ENCODE data around the gene HHATL. TPM values are rescaled to one million over a fixed set of nuclear protein-coding genes. Genes with fewer than 3 reads are reported as not detected.

HHATL gene
- total RNA-seq, 2 donors from 2014 or later: 1.9 to 5.5 TPM

- DNase-seq (ENCODE audit: low spot score): no peak
- intact Hi-C loops (cut with DNase I): loop anchor here (5.0 kb wide), 1 partner anchor 239 kb away; the partner anchor contains the start of gene VIPR1
- Histone ChIP-seq H3K4me1 (replicated peaks) (peaks cover 11% of the 10 kb centered on the region), H3K36me3 (no peaks in the 10 kb centered on the region), H3K27ac (no peak overlapping the region), H3K4me3 (no peak overlapping the region), H3K27me3 (replicated peaks; ENCODE audit: insufficient read depth) (no peaks in the 10 kb centered on the region), H3K9me3 (no peaks in the 10 kb centered on the region)
- no peak for TF ChIP-seq POLR2A (IDR thresholded peaks at IDR 0.05)
- no peak for TF ChIP-seq CTCF (IDR thresholded peaks at IDR 0.05)
- TF ChIP-seq POLR2AphosphoS5 (IDR thresholded peaks at IDR 0.05): no peak
- WGBS: 87% methylated on average over 3 of the region's 3 CpGs
Observed at GRCh38 chr3:42741796-42742195, 39.2 kb upstream of the HHATL start.

- intact Hi-C loops (cut with DNase I): loop anchor here (5.0 kb wide), 1 partner anchor 237 kb away; the partner anchor contains the start of gene VIPR1
- Histone ChIP-seq H3K27ac (no peak overlapping the region), H3K36me3 (no peaks in the 10 kb centered on the region), H3K4me1 (replicated peaks) (no peaks in the 10 kb centered on the region), H3K4me3 (no peak overlapping the region), H3K27me3 (replicated peaks; ENCODE audit: insufficient read depth) (no peaks in the 10 kb centered on the region), H3K9me3 (no peaks in the 10 kb centered on the region)
- TF ChIP-seq POLR2A (IDR thresholded peaks at IDR 0.05) (no peak), POLR2AphosphoS5 (IDR thresholded peaks at IDR 0.05) (peak; percentile 55)
- WGBS: 87% methylated on average over 12 of the region's 12 CpGs
- DNase-seq (ENCODE audit: low spot score): no peak
Observed at GRCh38 chr3:42739401-42740158, 37.0 kb upstream of the HHATL start.

DNA sequence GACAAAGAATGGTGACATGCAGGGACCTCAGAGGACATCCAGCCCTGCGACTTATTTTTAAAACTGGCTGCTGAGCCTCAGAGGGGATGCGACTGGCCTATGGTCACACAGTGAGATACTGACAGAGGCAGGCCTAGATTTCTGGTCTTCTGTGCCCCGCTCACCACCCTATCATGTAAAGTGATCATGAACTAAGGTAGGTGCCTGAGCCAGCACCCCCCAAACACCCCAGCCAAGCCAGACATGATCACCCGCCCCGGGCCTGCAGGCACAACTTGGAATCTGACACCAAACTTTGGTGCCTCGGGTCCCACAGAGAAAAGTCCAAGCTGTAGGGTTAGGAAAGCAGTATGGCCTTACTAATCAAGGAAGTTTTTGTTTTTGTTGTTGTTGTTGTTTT is 33.9 kb upstream of the HHATL start:
- WGBS: 93% methylated on average over 6 of the region's 6 CpGs
- no peaks in the 10 kb centered on the region for H3K27me3 ChIP-seq (replicated peaks; ENCODE audit: insufficient read depth)

DNA sequence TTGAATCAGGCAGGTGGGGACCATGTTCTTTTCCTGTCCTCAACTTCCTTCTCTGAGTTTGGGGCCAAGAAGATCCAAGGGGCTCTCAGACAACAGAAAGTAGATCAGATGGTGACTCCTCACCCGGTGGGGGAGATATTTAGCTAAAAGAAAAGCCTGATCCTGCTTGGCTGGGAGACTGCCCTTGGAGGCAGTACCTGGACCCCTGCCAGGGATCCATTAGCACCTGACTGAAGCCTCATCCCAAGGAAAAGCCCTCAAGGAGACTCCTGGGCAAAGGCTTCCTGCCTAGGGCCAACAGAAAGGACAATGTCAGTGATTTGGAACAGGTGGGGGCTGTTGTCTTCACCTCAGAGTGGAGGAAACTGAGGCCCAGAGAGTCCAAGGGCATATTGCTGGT is 33.5 kb upstream of the HHATL start:
- Histone ChIP-seq H3K4me3 (no peak overlapping the region), H3K9me3 (no peaks in the 10 kb centered on the region), H3K27me3 (replicated peaks; ENCODE audit: insufficient read depth) (no peaks in the 10 kb centered on the region), H3K4me1 (replicated peaks) (no peaks in the 10 kb centered on the region), H3K36me3 (no peaks in the 10 kb centered on the region), H3K27ac (no peak overlapping the region)
- DNase-seq (ENCODE audit: low spot score): no peak
- 29% methylated on average over 1 of the region's 1 CpG for WGBS
- intact Hi-C loops (cut with DNase I): no loop called here
- no peak for TF ChIP-seq CTCF (IDR thresholded peaks at IDR 0.05)

More for the DNA sequence above, 33.9 kb upstream of the HHATL start:
- no peak for DNase-seq (ENCODE audit: low spot score)
- Histone ChIP-seq H3K9me3 (no peaks in the 10 kb centered on the region), H3K27ac (no peak overlapping the region), H3K4me3 (no peak overlapping the region), H3K36me3 (no peaks in the 10 kb centered on the region), H3K4me1 (replicated peaks) (no peaks in the 10 kb centered on the region)
- TF ChIP-seq POLR2A (IDR thresholded peaks at IDR 0.05) (no peak), POLR2AphosphoS5 (IDR thresholded peaks at IDR 0.05) (no peak), CTCF (IDR thresholded peaks at IDR 0.05) (no peak)
- intact Hi-C loops (cut with DNase I): no loop called here

- Histone ChIP-seq H3K9me3 (no peaks in the 10 kb centered on the region), H3K4me3 (no peak overlapping the region), H3K36me3 (no peaks in the 10 kb centered on the region), H3K4me1 (replicated peaks) (no peaks in the 10 kb centered on the region), H3K27me3 (replicated peaks; ENCODE audit: insufficient read depth) (no peaks in the 10 kb centered on the region), H3K27ac (no peak overlapping the region)
- DNase-seq (ENCODE audit: low spot score): no peak
- no peak for TF ChIP-seq CTCF (IDR thresholded peaks at IDR 0.05)
- no peak for TF ChIP-seq POLR2A (IDR thresholded peaks at IDR 0.05)
- TF ChIP-seq POLR2AphosphoS5 (IDR thresholded peaks at IDR 0.05): no peak
- intact Hi-C loops (cut with DNase I): no loop called here
- 95% methylated on average over 12 of the region's 12 CpGs for WGBS
Observed at GRCh38 chr3:42735615-42736014, 33.0 kb upstream of the HHATL start.
